Measurements from ENCODE around the gene NBEA. TPM values are rescaled to one million over a fixed set of nuclear protein-coding genes. Genes with fewer than 3 reads are reported as not detected.

The NBEA gene
- total RNA-seq, 1 donor from 2014 or later: 6.1 TPM

- no peaks in the 10 kb centered on the region for H3K27me3 ChIP-seq (ENCODE audit: control insufficient read depth, insufficient read depth, low read length)
- DNase-seq (ENCODE audit: low read depth): no peak
- no peaks in the 10 kb centered on the region for H3K36me3 ChIP-seq (ENCODE audit: control insufficient read depth, insufficient read depth, low read length)
- no peak for TF ChIP-seq CTCF (IDR thresholded peaks at IDR 0.05; ENCODE audit: insufficient read depth, low read length, poor library complexity, severe bottlenecking)
- no peak overlapping the region for H3K4me3 ChIP-seq (ENCODE audit: low read depth, low read length)
Measured at GRCh38 chr13:35518337-35518946, 576.4 kb downstream of the NBEA start.

GRCh38 chr13:35524171-35524570 lies 582.1 kb downstream of the NBEA start:
- no peak for DNase-seq (ENCODE audit: low read depth)
- H3K27me3 ChIP-seq (ENCODE audit: control insufficient read depth, insufficient read depth, low read length): no peaks in the 10 kb centered on the region
- TF ChIP-seq CTCF (IDR thresholded peaks at IDR 0.05; ENCODE audit: insufficient read depth, low read length, poor library complexity, severe bottlenecking): no peak
- H3K36me3 ChIP-seq (ENCODE audit: control insufficient read depth, insufficient read depth, low read length): no peaks in the 10 kb centered on the region
- H3K4me3 ChIP-seq (ENCODE audit: low read depth, low read length): no peak overlapping the region

GRCh38 chr13:35526577-35526976 lies 584.5 kb downstream of the NBEA start:
- no peak for TF ChIP-seq CTCF (IDR thresholded peaks at IDR 0.05; ENCODE audit: insufficient read depth, low read length, poor library complexity, severe bottlenecking)
- Histone ChIP-seq H3K4me3 (ENCODE audit: low read depth, low read length) (no peak overlapping the region), H3K27me3 (ENCODE audit: control insufficient read depth, insufficient read depth, low read length) (no peaks in the 10 kb centered on the region), H3K36me3 (ENCODE audit: control insufficient read depth, insufficient read depth, low read length) (no peaks in the 10 kb centered on the region)
- no peak for DNase-seq (ENCODE audit: low read depth)

- TF ChIP-seq CTCF (IDR thresholded peaks at IDR 0.05; ENCODE audit: insufficient read depth, low read length, poor library complexity, severe bottlenecking): no peak
Measured at GRCh38 chr13:35527451-35527850, 585.4 kb downstream of the NBEA start.

GRCh38 chr13:35530147-35530546 lies 588.1 kb downstream of the NBEA start:
- no peak for TF ChIP-seq CTCF (IDR thresholded peaks at IDR 0.05; ENCODE audit: insufficient read depth, low read length, poor library complexity, severe bottlenecking)
- no peaks in the 10 kb centered on the region for H3K36me3 ChIP-seq (ENCODE audit: control insufficient read depth, insufficient read depth, low read length)
- no peak for DNase-seq (ENCODE audit: low read depth)
- no peak overlapping the region for H3K4me3 ChIP-seq (ENCODE audit: low read depth, low read length)
- no peaks in the 10 kb centered on the region for H3K27me3 ChIP-seq (ENCODE audit: control insufficient read depth, insufficient read depth, low read length)

More at GRCh38 chr13:35527451-35527850, 585.4 kb downstream of the NBEA start:
- Histone ChIP-seq H3K27me3 (ENCODE audit: control insufficient read depth, insufficient read depth, low read length) (no peaks in the 10 kb centered on the region), H3K36me3 (ENCODE audit: control insufficient read depth, insufficient read depth, low read length) (no peaks in the 10 kb centered on the region), H3K4me3 (ENCODE audit: low read depth, low read length) (no peak overlapping the region)
- DNase-seq (ENCODE audit: low read depth): no peak

GRCh38 chr13:35530581-35530980 lies 588.5 kb downstream of the NBEA start:
- Histone ChIP-seq H3K4me3 (ENCODE audit: low read depth, low read length) (no peak overlapping the region), H3K36me3 (ENCODE audit: control insufficient read depth, insufficient read depth, low read length) (no peaks in the 10 kb centered on the region), H3K27me3 (ENCODE audit: control insufficient read depth, insufficient read depth, low read length) (no peaks in the 10 kb centered on the region)
- no peak for TF ChIP-seq CTCF (IDR thresholded peaks at IDR 0.05; ENCODE audit: insufficient read depth, low read length, poor library complexity, severe bottlenecking)
- DNase-seq (ENCODE audit: low read depth): no peak

All from kidney epithelial cell (primary cell).